HCT116 (cell line): ENCODE results near the gene MTO1. TPM values are rescaled to one million over a fixed set of nuclear protein-coding genes. Genes with fewer than 3 reads are reported as not detected.
A peak's percentile ranks its signal among the peaks of the same experiment; 100 is the strongest.

Source experiments
- ATAC-seq: fragments of 200-7000 bp; cut with Tn5 transposase; 2 replicates; pipeline ENCODE4 v1.9.1; 2020; ENCODE audit warnings: mild to moderate bottlenecking, moderate library complexity
- BruUV-seq: library from RNA; stranded (reverse); fragments of 400-500 nt; replicated peaks from 2 replicates; lab custom pipeline; 2021; lab: Mats Ljungman, UMichigan
- CTCF ChIA-PET: fragments of 300-600 bp; sonication (Branson Sonifier 250); formaldehyde crosslinking; loops from one replicate; lab custom pipeline; 2021; ENCODE audit warnings: antibody characterized with exemption; lab: Charles Lee
- POLR2A ChIA-PET: fragments of 300-600, 350-600 bp; sonication (Branson Sonifier 250); formaldehyde crosslinking; loops from one replicate; lab custom pipeline; 2021; ENCODE audit warnings: antibody characterized with exemption; lab: Charles Lee
- RAD21 ChIA-PET, 2 experiments: fragments of 300-600 bp; sonication (Branson Sonifier 250); formaldehyde crosslinking; loops; one replicate each; lab custom pipeline; 2023; ENCODE audit warnings: low total read pairs in 2 of 2; ENCODE audit not compliant: uncharacterized antibody in 2 of 2, unreplicated experiment in 2 of 2, low non-redundant PET in 1 of 2; lab: Charles Lee
- DNase-seq: peaks from one replicate; pipeline ENCODE4 v3.0.0-alpha.2; 2010; ENCODE audit warnings: low read depth, low spot score
- H2AFZ ChIP-seq: fragments of 200-600 bp; shearing (Covaris generic), sonication (generic); 2 replicates; pipeline ENCODE4 v1.6.1; 2017; ENCODE audit warnings: low read depth, mixed run types, mixed read lengths, antibody characterized with exemption, low read length; ENCODE audit not compliant: poor library complexity, severe bottlenecking
- H3K27ac ChIP-seq: 2 replicates; pipeline ENCODE4 v1.5.1; 2012; ENCODE audit warnings: low read depth, low read length
- H3K27me3 ChIP-seq: fragments of 200-600 bp; sonication (generic); 2 replicates; pipeline ENCODE4 v1.6.1; 2016; ENCODE audit warnings: mixed run types, low read length, mixed read lengths; ENCODE audit not compliant: insufficient read depth
- H3K36me3 ChIP-seq, 2 experiments: fragments of 200-500 bp in 1 of 2; fragments of 200-600 bp in 1 of 2; sonication (Bioruptor generic) in 1 of 2; sonication (generic) in 1 of 2; 2 replicates each; pipeline versions ENCODE4 v1.5.1 to v1.6.1; 2014 to 2016; ENCODE audit warnings: low read length in 2 of 2, inconsistent platforms in 1 of 2, mixed read lengths in 1 of 2, mixed run types in 1 of 2; ENCODE audit not compliant: insufficient read depth in 2 of 2, control insufficient read depth in 1 of 2
- H3K4me1 ChIP-seq, 2 experiments: fragments of 200-600 bp in 1 of 2; sonication (generic) in 1 of 2; 2 replicates each; pipeline versions ENCODE4 v1.5.1 to v1.6.1; 2012 to 2017; ENCODE audit warnings: low read length in 2 of 2, inconsistent platforms in 1 of 2, mild to moderate bottlenecking in 1 of 2, mixed read lengths in 1 of 2, mixed run types in 1 of 2, moderate library complexity in 1 of 2; ENCODE audit not compliant: insufficient read depth in 2 of 2, control insufficient read depth in 1 of 2
- H3K4me2 ChIP-seq: fragments of 200-600 bp; sonication (generic); 2 replicates; pipeline ENCODE4 v1.6.1; 2017; ENCODE audit warnings: mixed run types, low read length, mixed read lengths
- H3K4me3 ChIP-seq, 2 experiments: fragments of 200-600 bp in 1 of 2; sonication (generic) in 1 of 2; replicated peaks in 1 of 2; 2 replicates each; pipeline ENCODE4 v1.5.1; 2011 to 2016; ENCODE audit warnings: low read length in 2 of 2, control low read depth in 1 of 2, low read depth in 1 of 2, mild to moderate bottlenecking in 1 of 2, mixed read lengths in 1 of 2, mixed run types in 1 of 2
- H3K79me2 ChIP-seq: fragments of 200-600 bp; sonication (generic); 2 replicates; pipeline ENCODE4 v1.6.1; 2017; ENCODE audit warnings: mild to moderate bottlenecking, mixed run types, low read length, moderate library complexity, mixed read lengths; ENCODE audit not compliant: insufficient read depth
- H3K9ac ChIP-seq: fragments of 200-600 bp; sonication (generic); 2 replicates; pipeline ENCODE4 v1.6.1; 2016; ENCODE audit warnings: low read length, mixed read lengths
- H3K9me2 ChIP-seq: fragments of 200-600 bp; sonication (generic), shearing (Covaris generic); 2 replicates; pipeline ENCODE4 v1.6.1; 2017; ENCODE audit warnings: mixed run types, mild to moderate bottlenecking, moderate library complexity; ENCODE audit not compliant: insufficient read depth
- H3K9me3 ChIP-seq, 2 experiments: fragments of 200-500 bp in 1 of 2; fragments of 200-600 bp in 1 of 2; sonication (Bioruptor generic) in 1 of 2; sonication (generic) in 1 of 2; 2 replicates each; pipeline ENCODE4 v1.6.1; 2014 to 2017; ENCODE audit warnings: low read length in 2 of 2, mixed read lengths in 2 of 2, inconsistent platforms in 1 of 2, low read depth in 1 of 2, mild to moderate bottlenecking in 1 of 2, mixed run types in 1 of 2, moderate library complexity in 1 of 2; ENCODE audit not compliant: control insufficient read depth in 1 of 2, insufficient read depth in 1 of 2
- H4K20me1 ChIP-seq: fragments of 200-600 bp; sonication (generic), shearing (Covaris generic); 2 replicates; pipeline ENCODE4 v1.6.1; 2017; ENCODE audit warnings: mixed run types, mild to moderate bottlenecking, moderate library complexity; ENCODE audit not compliant: insufficient read depth
- CEBPB ChIP-seq: IDR thresholded peaks from 2 replicates; pipeline ENCODE4 v1.6.1; 2012; ENCODE audit warnings: low read depth
- FOSL1 ChIP-seq: IDR thresholded peaks from 2 replicates; pipeline ENCODE4 v1.6.1; 2012; ENCODE audit warnings: low read depth
- POLR2A ChIP-seq: IDR thresholded peaks from 2 replicates; pipeline ENCODE4 v1.7.0; 2011; ENCODE audit warnings: borderline replicate concordance; ENCODE audit not compliant: insufficient read depth, insufficient read length; ENCODE audit errors: extremely low read depth
- POLR2AphosphoS5 ChIP-seq: IDR thresholded peaks from 2 replicates; pipeline ENCODE4 v1.6.1; 2011; ENCODE audit warnings: mild to moderate bottlenecking, low read depth, low read length, moderate library complexity
- TCF7L2 ChIP-seq: IDR thresholded peaks from 2 replicates; pipeline ENCODE4 v1.7.0; 2011; ENCODE audit warnings: borderline replicate concordance, inconsistent platforms; ENCODE audit not compliant: insufficient read depth, insufficient read length; ENCODE audit errors: extremely low read depth
- YY1 ChIP-seq: IDR thresholded peaks from 2 replicates; pipeline ENCODE4 v1.6.1; 2011; ENCODE audit warnings: low read length, low read depth, moderate library complexity, mild to moderate bottlenecking; ENCODE audit not compliant: insufficient replicate concordance; ENCODE audit errors: extremely low read depth
- ZBTB33 ChIP-seq: IDR thresholded peaks from 2 replicates; pipeline ENCODE4 v1.6.1; 2011; ENCODE audit warnings: mild to moderate bottlenecking, low read length, moderate library complexity; ENCODE audit not compliant: insufficient replicate concordance; ENCODE audit errors: extremely low read depth
- ZFX ChIP-seq: fragments of 450-650 bp; IDR thresholded peaks from 2 replicates; pipeline ENCODE4 v1.6.1; 2017
- intact Hi-C: fragments of 100-400 bp; cut with micrococcal nuclease; formaldehyde crosslinking; loops from 2 replicates; pipeline ENCODE4 v1.10.0; 2022
- total RNA-seq: library from RNA; stranded (reverse); gene quantifications from one replicate; pipeline ENCODE4 v1.2.1, GENCODE V29; 2021; ENCODE audit not compliant: unreplicated experiment

Gene MTO1
- total RNA-seq, 1 experiment from 2014 or later, result 40.1 TPM

DNA sequence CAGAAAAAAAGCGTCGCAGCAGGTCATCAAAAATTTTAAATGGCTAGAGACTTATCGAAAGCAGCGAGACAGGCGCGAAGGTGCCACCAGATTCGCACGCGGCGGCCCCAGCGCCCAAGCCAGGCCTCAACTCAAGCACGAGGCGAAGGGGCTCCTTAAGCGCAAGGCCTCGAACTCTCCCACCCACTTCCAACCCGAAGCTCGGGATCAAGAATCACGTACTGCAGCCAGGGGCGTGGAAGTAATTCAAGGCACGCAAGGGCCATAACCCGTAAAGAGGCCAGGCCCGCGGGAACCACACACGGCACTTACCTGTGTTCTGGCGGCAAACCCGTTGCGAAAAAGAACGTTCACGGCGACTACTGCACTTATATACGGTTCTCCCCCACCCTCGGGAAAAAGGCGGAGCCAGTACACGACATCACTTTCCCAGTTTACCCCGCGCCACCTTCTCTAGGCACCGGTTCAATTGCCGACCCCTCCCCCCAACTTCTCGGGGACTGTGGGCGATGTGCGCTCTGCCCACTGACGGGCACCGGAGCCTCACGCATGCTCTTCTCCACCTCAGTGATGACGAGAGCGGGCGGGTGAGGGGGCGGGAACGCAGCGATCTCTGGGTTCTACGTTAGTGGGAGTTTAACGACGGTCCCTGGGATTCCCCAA, 59.3 kb downstream of the MTO1 start, which contains the start of gene EEF1A1:
Gene EEF1A1, minus strand, starts transcription at position 345 of the 663 bp plus-strand sequence. CDS start 1,006 bp downstream, outside the sequence.
- Histone ChIP-seq H3K4me2 (peak within 1 kb of the TSS; percentile 92), H3K27me3 (no peaks in the 10 kb centered on the region), H3K4me3 (peak within 1 kb of the TSS; percentile 91 to 99), H3K4me1 (peaks cover 18 to 59% of the 10 kb centered on the region in 2 experiments; a peak in 3 of 4 replicates), H2AFZ (no peak within 1 kb of the TSS), H3K9me3 (no peaks in the 10 kb centered on the region), H3K9me2 (no peaks in the 10 kb centered on the region), H3K27ac (peak within 1 kb of the TSS; percentile 97), H3K79me2 (peaks cover 52% of the 10 kb centered on the region), H4K20me1 (peaks cover 12% of the 10 kb centered on the region; the same call in 1 of the 2 replicates), H3K36me3 (peaks cover 16 to 40% of the 10 kb centered on the region in 2 experiments), H3K9ac (peak within 1 kb of the TSS; percentile 100)
- DNase-seq (peak; percentile 99), ATAC-seq (peak; percentile 76)
- POLR2A ChIA-PET, result interaction anchor here (0.6 to 5.2 kb wide), 36 partner anchors 8 to 176 kb away, joined by 3 to 68 read pairs (median 5); partner anchors contain the start of genes MTO1 and SLC17A5
- CTCF ChIA-PET, result interaction anchor here (1.0 to 1.3 kb wide), 3 partner anchors 45 to 133 kb away, joined by 3 read pairs; no protein-coding TSS in a partner anchor
- BruUV-seq, result no TSS peak
- TF ChIP-seq CEBPB (no peak), ZFX (peak; percentile 98), FOSL1 (no peak), ZBTB33 (peak; percentile 60), YY1 (peak; percentile 74), POLR2A (peak; percentile 98), POLR2AphosphoS5 (peak; percentile 100), TCF7L2 (peak; percentile 62)
- intact Hi-C loops, result loop anchor here (1.0 to 5.0 kb wide), 4 partner anchors 46 to 131 kb away; no protein-coding TSS in a partner anchor
- RAD21 ChIA-PET, result interaction anchor here (0.9 to 1.3 kb wide), 3 partner anchors 60 to 91 kb away, joined by 3 to 4 read pairs (median 3); no protein-coding TSS in a partner anchor
